C4-2B (cell line): ENCODE results near the gene CRB1.

Source experiments
- ZFX ChIP-seq: fragments of 450-650 bp; IDR thresholded peaks from 2 replicates; pipeline ENCODE4 v1.6.1; 2017
- TF ChIP-seq, protein P1 (sequence below): fragments of 450-650 bp; conservative IDR thresholded peaks from 2 replicates; pipeline ENCODE4 v1.5.1; 2017; ENCODE audit warnings: mild to moderate bottlenecking

GRCh38 chr1:197366996-197367395 lies 98.9 kb downstream of the CRB1 start:
- TF ChIP-seq, protein P1, sequence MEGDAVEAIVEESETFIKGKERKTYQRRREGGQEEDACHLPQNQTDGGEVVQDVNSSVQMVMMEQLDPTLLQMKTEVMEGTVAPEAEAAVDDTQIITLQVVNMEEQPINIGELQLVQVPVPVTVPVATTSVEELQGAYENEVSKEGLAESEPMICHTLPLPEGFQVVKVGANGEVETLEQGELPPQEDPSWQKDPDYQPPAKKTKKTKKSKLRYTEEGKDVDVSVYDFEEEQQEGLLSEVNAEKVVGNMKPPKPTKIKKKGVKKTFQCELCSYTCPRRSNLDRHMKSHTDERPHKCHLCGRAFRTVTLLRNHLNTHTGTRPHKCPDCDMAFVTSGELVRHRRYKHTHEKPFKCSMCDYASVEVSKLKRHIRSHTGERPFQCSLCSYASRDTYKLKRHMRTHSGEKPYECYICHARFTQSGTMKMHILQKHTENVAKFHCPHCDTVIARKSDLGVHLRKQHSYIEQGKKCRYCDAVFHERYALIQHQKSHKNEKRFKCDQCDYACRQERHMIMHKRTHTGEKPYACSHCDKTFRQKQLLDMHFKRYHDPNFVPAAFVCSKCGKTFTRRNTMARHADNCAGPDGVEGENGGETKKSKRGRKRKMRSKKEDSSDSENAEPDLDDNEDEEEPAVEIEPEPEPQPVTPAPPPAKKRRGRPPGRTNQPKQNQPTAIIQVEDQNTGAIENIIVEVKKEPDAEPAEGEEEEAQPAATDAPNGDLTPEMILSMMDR: no peak
- TF ChIP-seq ZFX: no peak
